Measurements from ENCODE around the gene KRTAP10-6. TPM values are rescaled to one million over a fixed set of nuclear protein-coding genes. Genes with fewer than 3 reads are reported as not detected.
"Not testable (repeated sequence)": the region's sequence is repeated elsewhere in the genome, so short reads cannot be mapped to it uniquely, and the experiment has no call there.

KRTAP10-6 gene
- total RNA-seq, 1 experiment from 2014 or later, result not detected

DNA sequence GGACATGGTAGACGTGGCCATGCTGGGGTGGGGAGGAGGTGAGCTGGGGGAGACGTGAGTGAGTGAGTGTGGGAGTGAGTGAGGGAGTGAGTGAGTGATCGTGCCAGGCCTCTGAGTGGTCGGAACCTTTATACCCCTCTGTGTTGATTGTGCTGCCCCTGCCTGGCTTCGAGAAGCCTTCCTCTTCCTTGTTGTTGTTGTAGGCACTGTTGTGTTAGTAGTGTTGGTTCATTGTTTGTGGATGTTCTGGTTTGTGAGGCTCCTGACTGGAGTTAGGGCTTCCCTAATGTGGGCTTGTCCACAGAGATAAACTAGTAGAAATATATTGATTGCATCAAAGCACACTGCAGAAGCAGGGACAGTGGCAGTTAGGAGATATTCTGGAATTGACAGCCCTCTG is 33.6 kb downstream of the KRTAP10-6 start, which contains the start of gene KRTAP10-3 (continued):
- no peak for TF ChIP-seq EZH2phosphoT487 (IDR thresholded peaks at IDR 0.05; ENCODE audit: borderline replicate concordance)
- no peak for TF ChIP-seq CBX3 (IDR thresholded peaks at IDR 0.05; ENCODE audit: low read depth)
- no peak for TF ChIP-seq EGR1 (IDR thresholded peaks at IDR 0.05; ENCODE audit: low read depth)
- no peak for TF ChIP-seq TCF7L2 (IDR thresholded peaks at IDR 0.05; ENCODE audit: borderline replicate concordance, extremely low read depth, insufficient read depth, insufficient read length)
- TF ChIP-seq, protein P1, sequence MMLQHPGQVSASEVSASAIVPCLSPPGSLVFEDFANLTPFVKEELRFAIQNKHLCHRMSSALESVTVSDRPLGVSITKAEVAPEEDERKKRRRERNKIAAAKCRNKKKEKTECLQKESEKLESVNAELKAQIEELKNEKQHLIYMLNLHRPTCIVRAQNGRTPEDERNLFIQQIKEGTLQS (IDR thresholded peaks at IDR 0.05), result no peak
- TF ChIP-seq RAD21 (IDR thresholded peaks at IDR 0.05; ENCODE audit: low read depth), result no peak

DNA sequence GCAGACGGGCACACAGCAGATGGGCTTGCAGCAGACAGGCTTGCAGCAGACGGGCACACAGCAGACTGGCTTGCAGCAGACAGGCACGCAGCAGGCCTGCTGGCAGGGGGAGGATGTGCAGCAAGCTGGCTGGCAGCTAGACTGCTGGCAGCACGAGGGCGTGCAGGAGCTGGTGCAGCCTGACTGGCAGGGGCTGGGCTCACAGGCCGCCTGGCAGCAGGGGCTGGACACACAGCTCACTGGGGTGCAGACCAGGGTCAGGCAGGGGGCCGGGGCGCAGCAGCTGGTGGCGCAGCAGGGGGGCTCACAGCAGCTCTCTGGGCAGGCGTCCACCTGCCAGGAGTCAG is 34.0 kb downstream of the KRTAP10-6 start:
- H3K36me3 ChIP-seq (ENCODE audit: control insufficient read depth in 1 of 2, insufficient read depth in 2 of 2, low read length in 2 of 2); H2AFZ ChIP-seq (ENCODE audit: low read depth, low read length, poor library complexity, severe bottlenecking); ATAC-seq; DNase-seq (ENCODE audit: low read depth, low spot score); H3K4me1 ChIP-seq (ENCODE audit: control insufficient read depth in 1 of 2, insufficient read depth in 2 of 2, low read length in 2 of 2); H3K4me2 ChIP-seq (ENCODE audit: low read length); BruUV-seq (replicated peaks); H3K9me3 ChIP-seq (ENCODE audit: control insufficient read depth in 1 of 2, insufficient read depth in 1 of 2, low read depth in 1 of 2, low read length in 2 of 2); POLR2A ChIA-PET; H4K20me1 ChIP-seq (ENCODE audit: insufficient read depth); RAD21 ChIA-PET (ENCODE audit: low non-redundant PET in 1 of 2, low total read pairs in 2 of 2, uncharacterized antibody in 2 of 2, unreplicated experiment in 2 of 2); intact Hi-C loops (cut with micrococcal nuclease); H3K9ac ChIP-seq (ENCODE audit: low read length); H3K79me2 ChIP-seq (ENCODE audit: insufficient read depth, low read length); CTCF ChIA-PET; H3K9me2 ChIP-seq (ENCODE audit: insufficient read depth); H3K27me3 ChIP-seq (ENCODE audit: insufficient read depth, low read length); H3K27ac ChIP-seq (ENCODE audit: low read depth, low read length); H3K4me3 ChIP-seq (replicated peaks in 1 of 2; ENCODE audit: low read depth in 1 of 2, low read length in 2 of 2): not testable (repeated sequence)

DNA sequence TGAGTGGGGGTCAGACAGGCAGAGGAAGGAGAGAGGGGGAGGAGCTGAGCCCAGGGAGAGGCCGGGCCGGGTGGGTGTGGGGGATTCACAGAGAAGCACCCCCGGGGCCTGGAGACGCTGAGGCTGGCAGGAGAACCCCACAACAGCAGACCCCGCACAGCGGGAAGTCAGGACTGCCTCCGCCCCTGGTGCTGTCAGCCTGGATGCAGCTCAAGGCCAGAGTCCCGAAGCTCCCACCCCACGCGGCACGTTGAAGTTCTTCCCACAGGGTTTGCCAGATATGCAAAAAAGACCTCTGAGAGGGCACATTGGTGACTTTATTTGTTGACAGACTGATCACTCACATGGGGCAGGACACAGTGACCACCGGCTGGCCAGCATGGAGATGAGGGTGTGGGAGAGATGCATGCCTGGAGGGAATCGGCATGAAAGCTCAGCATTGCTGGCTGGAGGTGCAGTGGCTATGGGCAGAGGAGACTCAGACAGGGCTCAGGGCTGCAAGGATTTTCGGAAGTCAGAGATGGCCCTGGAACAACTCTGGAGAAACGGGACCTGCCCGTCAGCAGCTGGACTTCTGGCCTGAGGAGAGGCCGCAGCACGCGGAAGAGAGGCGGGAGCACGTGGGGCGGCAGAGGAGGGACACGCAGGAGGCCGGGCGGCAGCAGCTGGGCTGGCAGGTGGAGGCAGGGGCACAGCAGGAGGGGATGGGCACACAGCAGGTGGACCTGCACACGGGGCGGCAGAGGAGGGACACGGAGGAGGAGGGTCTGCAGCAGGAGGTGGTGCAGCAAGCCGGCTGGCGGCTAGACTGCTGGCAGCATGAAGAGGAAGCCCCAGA is 34.6 kb downstream of the KRTAP10-6 start:
- H3K9me2 ChIP-seq (ENCODE audit: insufficient read depth), result no peaks in the 10 kb centered on the region
- H3K27me3 ChIP-seq (ENCODE audit: insufficient read depth, low read length), result no peaks in the 10 kb centered on the region; the same call in 1 of the 2 replicates
- no peak overlapping the region for H3K27ac ChIP-seq (ENCODE audit: low read depth, low read length)
- no peaks in the 10 kb centered on the region for H3K36me3 ChIP-seq (ENCODE audit: control insufficient read depth in 1 of 2, insufficient read depth in 2 of 2, low read length in 2 of 2)
- ChIA-PET CTCF (no interaction called here), RAD21 (ENCODE audit: low non-redundant PET in 1 of 2, low total read pairs in 2 of 2, uncharacterized antibody in 2 of 2, unreplicated experiment in 2 of 2) (no interaction called here), POLR2A (no interaction called here)
- ATAC-seq, result no peak
- intact Hi-C loops (cut with micrococcal nuclease), result no loop called here
- H3K9ac ChIP-seq (ENCODE audit: low read length), result no peak overlapping the region
- H3K79me2 ChIP-seq (ENCODE audit: insufficient read depth, low read length), result no peaks in the 10 kb centered on the region
- no peak for DNase-seq (ENCODE audit: low read depth, low spot score)
- TF ChIP-seq FOSL1 (IDR thresholded peaks at IDR 0.05; ENCODE audit: low read depth), result no peak
- no peak for TF ChIP-seq SRF (IDR thresholded peaks at IDR 0.05; ENCODE audit: low read depth)
- TF ChIP-seq TCF7L2 (IDR thresholded peaks at IDR 0.05; ENCODE audit: borderline replicate concordance, extremely low read depth, insufficient read depth, insufficient read length), result no peak
- TF ChIP-seq EZH2 (IDR thresholded peaks at IDR 0.05), result no peak
- TF ChIP-seq EZH2phosphoT487 (IDR thresholded peaks at IDR 0.05; ENCODE audit: borderline replicate concordance), result no peak
- TF ChIP-seq ZNF274 (IDR thresholded peaks at IDR 0.05; ENCODE audit: low read depth, low read length), result no peak
- no peak overlapping the region for H3K4me3 ChIP-seq (replicated peaks in 1 of 2; ENCODE audit: low read depth in 1 of 2, low read length in 2 of 2)
- no TSS peak for BruUV-seq (replicated peaks)
- no peaks in the 10 kb centered on the region for H3K4me1 ChIP-seq (ENCODE audit: control insufficient read depth in 1 of 2, insufficient read depth in 2 of 2, low read length in 2 of 2)
- H3K9me3 ChIP-seq (ENCODE audit: control insufficient read depth in 1 of 2, insufficient read depth in 1 of 2, low read depth in 1 of 2, low read length in 2 of 2), result no peaks in the 10 kb centered on the region
- no peaks in the 10 kb centered on the region for H4K20me1 ChIP-seq (ENCODE audit: insufficient read depth)
- no peak overlapping the region for H2AFZ ChIP-seq (ENCODE audit: low read depth, low read length, poor library complexity, severe bottlenecking)
- no peak overlapping the region for H3K4me2 ChIP-seq (ENCODE audit: low read length)

All from HCT116 (cell line).